ENCODE results near the gene STIMATE. TPM values are rescaled to one million over a fixed set of nuclear protein-coding genes. Genes with fewer than 3 reads are reported as not detected.

The STIMATE gene
- total and polyA plus RNA-seq, 5 donors from 2014 or later: 10.7 to 87.7 (median 12.9) TPM

- Histone ChIP-seq H3K4me3 (ENCODE audit: low read depth, low read length) (peak overlapping the region; percentile 91), H3K9me3 (ENCODE audit: control insufficient read depth in 2 of 2, low read length in 2 of 2) (no peaks in the 10 kb centered on the region), H3K27ac (ENCODE audit: insufficient read depth, low read length, poor library complexity, severe bottlenecking) (peak overlapping the region; percentile 87), H3K4me1 (ENCODE audit: control insufficient read depth, insufficient read depth, low read length, poor library complexity, severe bottlenecking) (peaks cover 70% of the 10 kb centered on the region), H3K27me3 (ENCODE audit: control insufficient read depth, insufficient read depth, low read length) (no peaks in the 10 kb centered on the region), H3K36me3 (ENCODE audit: control insufficient read depth, insufficient read depth, low read length) (peaks cover 5% of the 10 kb centered on the region)
- H3K36me3 Mint-ChIP-seq: peaks cover 5% of the 10 kb centered on the region
- H3K4me3 Mint-ChIP-seq: peak overlapping the region; percentile 89 to 97 (median 93)
- peak; percentile 40 to 77 (median 67) for DNase-seq
- H3K27me3 Mint-ChIP-seq: no peaks in the 10 kb centered on the region
- ATAC-seq (ENCODE audit: low read depth in 2 of 2): peak; percentile 22 to 24
- peak overlapping the region; percentile 94 to 99 (median 94) for H3K27ac Mint-ChIP-seq
- peaks cover 25 to 78% (median 67%) of the 10 kb centered on the region in 4 donors for H3K4me1 Mint-ChIP-seq
- H3K9me3 Mint-ChIP-seq: no peaks in the 10 kb centered on the region
Measured at GRCh38 chr3:52892625-52893311, 4.6 kb downstream of the STIMATE start.

GRCh38 chr3:52892290-52892624, 5.1 kb downstream of the STIMATE start:
- H3K4me1 Mint-ChIP-seq: peaks cover 25 to 80% (median 69%) of the 10 kb centered on the region in 4 donors
- Histone ChIP-seq H3K4me3 (ENCODE audit: low read depth, low read length) (peak overlapping the region; percentile 91), H3K27ac (ENCODE audit: insufficient read depth, low read length, poor library complexity, severe bottlenecking) (peak overlapping the region; percentile 87)

GRCh38 chr3:52891615-52892081, 5.7 kb downstream of the STIMATE start:
- ATAC-seq (ENCODE audit: low read depth in 2 of 2) (no peak), DNase-seq (peak in 1 of 3 donors; percentile 60)
- peak overlapping the region; percentile 89 to 97 (median 93) for H3K4me3 Mint-ChIP-seq
- Histone ChIP-seq H3K9me3 (ENCODE audit: control insufficient read depth in 2 of 2, low read length in 2 of 2) (no peaks in the 10 kb centered on the region), H3K27me3 (ENCODE audit: control insufficient read depth, insufficient read depth, low read length) (no peaks in the 10 kb centered on the region), H3K4me1 (ENCODE audit: control insufficient read depth, insufficient read depth, low read length, poor library complexity, severe bottlenecking) (peaks cover 67% of the 10 kb centered on the region), H3K4me3 (ENCODE audit: low read depth, low read length) (peak overlapping the region; percentile 91), H3K36me3 (ENCODE audit: control insufficient read depth, insufficient read depth, low read length) (peaks cover 5% of the 10 kb centered on the region), H3K27ac (ENCODE audit: insufficient read depth, low read length, poor library complexity, severe bottlenecking) (peak overlapping the region; percentile 87)
- H3K9me3 Mint-ChIP-seq: no peaks in the 10 kb centered on the region
- H3K27ac Mint-ChIP-seq: peak overlapping the region; percentile 79 to 94 (median 80)
- peaks cover 25 to 83% (median 71%) of the 10 kb centered on the region in 4 donors for H3K4me1 Mint-ChIP-seq
- peaks cover 7% of the 10 kb centered on the region for H3K36me3 Mint-ChIP-seq
- H3K27me3 Mint-ChIP-seq: no peaks in the 10 kb centered on the region

More at GRCh38 chr3:52892290-52892624, 5.1 kb downstream of the STIMATE start:
- Mint-ChIP-seq H3K36me3 (peaks cover 5% of the 10 kb centered on the region), H3K27me3 (no peaks in the 10 kb centered on the region), H3K27ac (peak overlapping the region; percentile 94 to 99 (median 94)), H3K9me3 (no peaks in the 10 kb centered on the region), H3K4me3 (peak overlapping the region; percentile 89 to 97 (median 93))
- H3K27me3 ChIP-seq (ENCODE audit: control insufficient read depth, insufficient read depth, low read length): no peaks in the 10 kb centered on the region
- H3K36me3 ChIP-seq (ENCODE audit: control insufficient read depth, insufficient read depth, low read length): peaks cover 5% of the 10 kb centered on the region
- H3K9me3 ChIP-seq (ENCODE audit: control insufficient read depth in 2 of 2, low read length in 2 of 2): no peaks in the 10 kb centered on the region
- ATAC-seq (ENCODE audit: low read depth in 2 of 2) (no peak), DNase-seq (no peak)
- H3K4me1 ChIP-seq (ENCODE audit: control insufficient read depth, insufficient read depth, low read length, poor library complexity, severe bottlenecking): peaks cover 70% of the 10 kb centered on the region

- ATAC-seq (ENCODE audit: low read depth in 2 of 2): peak; percentile 20 to 22
- H3K4me1 ChIP-seq (ENCODE audit: control insufficient read depth, insufficient read depth, low read length, poor library complexity, severe bottlenecking): peaks cover 62% of the 10 kb centered on the region
- DNase-seq: peak in 1 of 3 donors; percentile 51
Measured at GRCh38 chr3:52891164-52891563, 6.2 kb downstream of the STIMATE start.

GRCh38 chr3:52890735-52891134, 6.6 kb downstream of the STIMATE start:
- Histone ChIP-seq H3K4me1 (ENCODE audit: control insufficient read depth, insufficient read depth, low read length, poor library complexity, severe bottlenecking) (peaks cover 58% of the 10 kb centered on the region), H3K27me3 (ENCODE audit: control insufficient read depth, insufficient read depth, low read length) (no peaks in the 10 kb centered on the region), H3K4me3 (ENCODE audit: low read depth, low read length) (peak overlapping the region; percentile 38), H3K27ac (ENCODE audit: insufficient read depth, low read length, poor library complexity, severe bottlenecking) (peak overlapping the region; percentile 87), H3K36me3 (ENCODE audit: control insufficient read depth, insufficient read depth, low read length) (peaks cover 6% of the 10 kb centered on the region), H3K9me3 (ENCODE audit: control insufficient read depth in 2 of 2, low read length in 2 of 2) (no peaks in the 10 kb centered on the region)
- Mint-ChIP-seq H3K27me3 (no peaks in the 10 kb centered on the region), H3K36me3 (peaks cover 11% of the 10 kb centered on the region), H3K4me1 (peaks cover 22 to 75% (median 65%) of the 10 kb centered on the region in 4 donors), H3K9me3 (peaks cover 0 to 2% (median 0%) of the 10 kb centered on the region in 7 donors), H3K27ac (peak overlapping the region; percentile 49 to 88 (median 51)), H3K4me3 (peak overlapping the region; percentile 40 to 97 (median 90))
- ATAC-seq (ENCODE audit: low read depth in 2 of 2) (peak; percentile 28 to 43), DNase-seq (peak in 2 of 3 donors; percentile 24 to 51)

More at GRCh38 chr3:52891164-52891563, 6.2 kb downstream of the STIMATE start:
- no peaks in the 10 kb centered on the region for H3K27me3 ChIP-seq (ENCODE audit: control insufficient read depth, insufficient read depth, low read length)
- Mint-ChIP-seq H3K36me3 (peaks cover 9% of the 10 kb centered on the region), H3K27me3 (no peaks in the 10 kb centered on the region), H3K4me1 (peaks cover 25 to 79% (median 69%) of the 10 kb centered on the region in 4 donors), H3K4me3 (peak overlapping the region; percentile 89 to 97 (median 93)), H3K27ac (peak overlapping the region; percentile 49 to 94 (median 79)), H3K9me3 (no peaks in the 10 kb centered on the region)
- peaks cover 5% of the 10 kb centered on the region for H3K36me3 ChIP-seq (ENCODE audit: control insufficient read depth, insufficient read depth, low read length)
- no peaks in the 10 kb centered on the region for H3K9me3 ChIP-seq (ENCODE audit: control insufficient read depth in 2 of 2, low read length in 2 of 2)
- peak overlapping the region; percentile 87 for H3K27ac ChIP-seq (ENCODE audit: insufficient read depth, low read length, poor library complexity, severe bottlenecking)
- H3K4me3 ChIP-seq (ENCODE audit: low read depth, low read length): peak overlapping the region; percentile 91

GRCh38 chr3:52889901-52890300, 7.4 kb downstream of the STIMATE start:
- Mint-ChIP-seq H3K27me3 (no peaks in the 10 kb centered on the region), H3K36me3 (peaks cover 19% of the 10 kb centered on the region), H3K4me1 (peaks cover 16 to 67% (median 57%) of the 10 kb centered on the region in 4 donors), H3K27ac (peak overlapping the region in 1 of 3 donors; percentile 51), H3K9me3 (peaks cover 0 to 2% (median 0%) of the 10 kb centered on the region in 7 donors), H3K4me3 (peak overlapping the region in 3 of 4 donors; percentile 27 to 89 (median 57))
- no peak for DNase-seq
- Histone ChIP-seq H3K36me3 (ENCODE audit: control insufficient read depth, insufficient read depth, low read length) (peaks cover 14% of the 10 kb centered on the region), H3K4me1 (ENCODE audit: control insufficient read depth, insufficient read depth, low read length, poor library complexity, severe bottlenecking) (peaks cover 50% of the 10 kb centered on the region), H3K9me3 (ENCODE audit: control insufficient read depth in 2 of 2, low read length in 2 of 2) (no peaks in the 10 kb centered on the region), H3K4me3 (ENCODE audit: low read depth, low read length) (no peak overlapping the region), H3K27me3 (ENCODE audit: control insufficient read depth, insufficient read depth, low read length) (no peaks in the 10 kb centered on the region), H3K27ac (ENCODE audit: insufficient read depth, low read length, poor library complexity, severe bottlenecking) (no peak overlapping the region)
- no peak for ATAC-seq (ENCODE audit: low read depth in 2 of 2)

DNA sequence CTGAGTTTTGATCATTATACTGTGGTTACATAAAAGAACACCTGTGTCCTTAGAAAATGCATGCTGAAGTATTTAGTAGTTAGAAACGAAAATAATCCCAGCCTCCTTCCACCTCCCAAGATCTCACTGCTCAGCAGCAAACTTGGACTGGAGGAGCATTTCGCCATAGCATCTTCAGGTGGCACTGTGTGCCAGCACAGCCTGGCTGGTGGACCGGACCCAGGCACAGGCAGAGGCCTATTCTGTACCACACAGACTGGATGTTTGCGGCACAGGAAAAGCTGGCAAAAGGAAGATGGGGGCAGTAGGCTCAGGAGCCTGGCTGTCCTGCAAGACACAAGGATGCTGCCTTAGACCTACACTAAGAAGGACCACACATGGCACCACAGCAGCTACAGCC, 10.2 kb downstream of the STIMATE start:
- Histone ChIP-seq H3K36me3 (ENCODE audit: control insufficient read depth, insufficient read depth, low read length) (peaks cover 14% of the 10 kb centered on the region), H3K27ac (ENCODE audit: insufficient read depth, low read length, poor library complexity, severe bottlenecking) (no peak overlapping the region), H3K9me3 (ENCODE audit: control insufficient read depth in 2 of 2, low read length in 2 of 2) (no peaks in the 10 kb centered on the region), H3K4me1 (ENCODE audit: control insufficient read depth, insufficient read depth, low read length, poor library complexity, severe bottlenecking) (peaks cover 22% of the 10 kb centered on the region), H3K27me3 (ENCODE audit: control insufficient read depth, insufficient read depth, low read length) (no peaks in the 10 kb centered on the region), H3K4me3 (ENCODE audit: low read depth, low read length) (no peak overlapping the region)
- no peak for DNase-seq
- peaks cover 24% of the 10 kb centered on the region for H3K36me3 Mint-ChIP-seq
- peaks cover 0 to 2% (median 0%) of the 10 kb centered on the region in 7 donors for H3K9me3 Mint-ChIP-seq
- ATAC-seq (ENCODE audit: low read depth in 2 of 2): no peak
- H3K27me3 Mint-ChIP-seq: no peaks in the 10 kb centered on the region
- no peak overlapping the region for H3K27ac Mint-ChIP-seq
- H3K4me1 Mint-ChIP-seq: peaks cover 21 to 57% (median 44%) of the 10 kb centered on the region in 4 donors
- H3K4me3 Mint-ChIP-seq: no peak overlapping the region

Measured in CD4-positive, CD25-positive, alpha-beta regulatory T cell (primary cell).